NCI-H1105 (cell line): ENCODE data around the gene NAXD.
"Not testable (repeated sequence)": the region's sequence is repeated elsewhere in the genome, so short reads cannot be mapped to it uniquely, and the experiment has no call there.

ENCODE experiments used
- DNase-seq: peaks from one replicate; lab custom pipeline; 2025; lab: John Stamatoyannopoulos, UW

The NAXD gene

GRCh38 chr13:110628952-110629701 is 13.8 kb downstream of the NAXD start:
- no peak for DNase-seq

- DNase-seq, result no peak
Measured at GRCh38 chr13:110629735-110630134, 14.4 kb downstream of the NAXD start.

GRCh38 chr13:110630566-110631119 is 15.3 kb downstream of the NAXD start:
- DNase-seq, result no peak

GRCh38 chr13:110632255-110632654 is 16.9 kb downstream of the NAXD start:
- not testable (repeated sequence) for DNase-seq

GRCh38 chr13:110633776-110634175 is 18.4 kb downstream of the NAXD start:
- DNase-seq, result no peak

GRCh38 chr13:110634558-110634957 is 19.2 kb downstream of the NAXD start:
- DNase-seq, result no peak

GRCh38 chr13:110635405-110636002 is 20.2 kb downstream of the NAXD start:
- DNase-seq, result no peak

- DNase-seq, result no peak
Measured at GRCh38 chr13:110636053-110636475, 20.7 kb downstream of the NAXD start.

- DNase-seq, result no peak
Measured at GRCh38 chr13:110636701-110637201, 21.4 kb downstream of the NAXD start.

- DNase-seq, result no peak
Measured at GRCh38 chr13:110637275-110637674, 21.9 kb downstream of the NAXD start.

- no peak for DNase-seq
Measured at GRCh38 chr13:110637747-110638146, 22.4 kb downstream of the NAXD start.

GRCh38 chr13:110638257-110638656 is 22.9 kb downstream of the NAXD start:
- no peak for DNase-seq

GRCh38 chr13:110638814-110639806 is 23.8 kb downstream of the NAXD start:
- no peak for DNase-seq

GRCh38 chr13:110639935-110640334 is 24.6 kb downstream of the NAXD start:
- DNase-seq, result no peak

- no peak for DNase-seq
Measured at GRCh38 chr13:110640591-110641029, 25.3 kb downstream of the NAXD start.

GRCh38 chr13:110641055-110642015 is 26.0 kb downstream of the NAXD start:
- DNase-seq, result peak; percentile 43

GRCh38 chr13:110642291-110642981 is 27.1 kb downstream of the NAXD start:
- no peak for DNase-seq

- DNase-seq, result peak; percentile 61
Measured at GRCh38 chr13:110643324-110643723, 28.0 kb downstream of the NAXD start.

GRCh38 chr13:110643768-110644421 is 28.6 kb downstream of the NAXD start:
- no peak for DNase-seq
